SIG-M5 treated with dmso at 0.1 percent for 504 hours (cell line): ENCODE results near the gene RAP1GDS1.
"Not testable (repeated sequence)": the region's sequence is repeated elsewhere in the genome, so short reads cannot be mapped to it uniquely, and the experiment has no call there.

Source experiments
- DNase-seq: peaks from one replicate; lab custom pipeline; 2025; ENCODE audit not compliant: unreplicated experiment; lab: John Stamatoyannopoulos, UW

RAP1GDS1 gene

GRCh38 chr4:98288671-98289070 lies 27.5 kb downstream of the RAP1GDS1 start:
- not testable (repeated sequence) for DNase-seq

GRCh38 chr4:98289375-98289774 lies 28.2 kb downstream of the RAP1GDS1 start:
- DNase-seq: no peak

- DNase-seq: no peak
Measured at GRCh38 chr4:98290511-98290910, 29.3 kb downstream of the RAP1GDS1 start.

GRCh38 chr4:98293104-98293887 lies 32.1 kb downstream of the RAP1GDS1 start:
- no peak for DNase-seq

GRCh38 chr4:98298022-98298421 lies 36.8 kb downstream of the RAP1GDS1 start:
- DNase-seq: no peak

- DNase-seq: no peak
Measured at GRCh38 chr4:98300706-98301105, 39.5 kb downstream of the RAP1GDS1 start.

DNA sequence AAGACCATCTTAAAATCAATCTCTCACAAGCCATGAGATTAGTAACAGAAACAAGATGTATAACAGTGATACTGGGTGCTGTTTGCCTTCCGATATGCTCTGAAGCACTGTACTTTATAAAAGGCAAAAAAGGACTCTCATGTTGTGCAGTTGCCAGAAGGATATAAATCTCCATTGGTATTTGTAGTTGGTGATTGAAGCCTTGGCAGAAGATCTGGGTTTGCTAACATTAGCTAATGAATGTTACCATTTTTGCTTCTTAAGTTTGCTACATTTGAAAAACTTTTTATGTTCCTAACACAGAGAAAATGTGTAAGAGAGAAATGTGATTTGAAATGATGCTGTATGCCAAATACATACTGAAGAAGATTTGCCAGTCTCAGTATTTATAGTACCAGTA lies 44.4 kb downstream of the RAP1GDS1 start:
- no peak for DNase-seq

- no peak for DNase-seq
Measured at GRCh38 chr4:98310867-98311266, 49.7 kb downstream of the RAP1GDS1 start.

DNA sequence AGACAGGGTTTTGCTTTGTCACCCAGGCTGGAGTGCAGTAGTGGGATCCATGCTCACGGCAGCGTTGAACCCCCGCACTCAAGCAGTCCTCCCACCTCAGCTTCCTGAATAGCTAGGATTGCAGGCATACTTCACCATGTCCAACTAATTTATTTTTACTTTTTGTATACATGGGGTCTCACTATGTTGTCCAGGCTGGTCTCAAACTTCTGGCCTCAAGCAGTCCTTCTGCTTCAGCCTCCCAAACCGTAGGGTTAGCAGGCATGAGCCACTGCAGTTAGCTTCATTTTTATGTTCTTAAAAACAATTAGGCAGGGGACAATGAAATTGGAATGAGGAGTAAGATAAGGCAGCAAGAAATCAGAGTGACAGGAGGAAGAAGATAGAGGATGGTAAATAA lies 50.5 kb downstream of the RAP1GDS1 start:
- DNase-seq: no peak

GRCh38 chr4:98314791-98315565 lies 53.8 kb downstream of the RAP1GDS1 start:
- no peak for DNase-seq

DNA sequence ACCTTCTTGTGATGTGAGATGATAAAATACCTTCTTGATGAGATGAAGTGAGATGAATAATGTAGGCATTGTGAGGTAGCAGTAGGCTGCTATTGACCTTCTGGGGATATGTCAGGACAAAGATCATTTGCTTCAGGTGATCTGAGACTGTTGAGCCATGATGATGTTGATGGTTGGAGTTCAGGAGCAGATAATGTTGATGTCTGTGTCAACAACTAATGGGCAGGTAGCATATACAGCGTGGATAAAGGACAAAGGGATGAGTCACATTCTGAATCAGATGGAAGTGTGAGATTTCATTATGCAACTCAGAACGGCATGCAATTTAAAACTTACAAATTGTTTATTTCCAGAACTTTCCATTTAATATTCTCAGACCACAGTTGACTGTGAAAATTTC lies 57.3 kb downstream of the RAP1GDS1 start:
- DNase-seq: no peak

- DNase-seq: no peak
Measured at GRCh38 chr4:98319021-98319420, 57.8 kb downstream of the RAP1GDS1 start.

DNA sequence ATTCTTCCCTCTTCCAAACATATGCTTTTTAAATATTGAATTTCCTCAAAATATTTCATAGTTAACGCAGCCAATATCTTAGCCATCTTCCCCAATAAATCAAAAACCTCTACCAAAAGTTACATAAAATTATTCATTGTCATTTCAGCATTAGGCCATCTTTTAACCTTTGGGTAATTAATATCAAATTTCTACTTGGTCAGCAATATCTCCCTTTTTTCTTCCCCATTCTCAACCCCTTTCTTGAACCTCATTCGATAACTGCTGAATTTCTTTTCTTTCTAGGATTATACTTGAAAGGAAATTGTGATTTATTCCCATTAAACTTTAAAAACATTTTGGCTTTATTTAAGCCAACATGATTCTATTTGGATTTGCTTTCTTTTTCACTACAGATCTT lies 65.0 kb downstream of the RAP1GDS1 start:
- no peak for DNase-seq

- DNase-seq: no peak
Measured at GRCh38 chr4:98327694-98328093, 66.5 kb downstream of the RAP1GDS1 start.

GRCh38 chr4:98329879-98330640 lies 68.9 kb downstream of the RAP1GDS1 start:
- not testable (repeated sequence) for DNase-seq

DNA sequence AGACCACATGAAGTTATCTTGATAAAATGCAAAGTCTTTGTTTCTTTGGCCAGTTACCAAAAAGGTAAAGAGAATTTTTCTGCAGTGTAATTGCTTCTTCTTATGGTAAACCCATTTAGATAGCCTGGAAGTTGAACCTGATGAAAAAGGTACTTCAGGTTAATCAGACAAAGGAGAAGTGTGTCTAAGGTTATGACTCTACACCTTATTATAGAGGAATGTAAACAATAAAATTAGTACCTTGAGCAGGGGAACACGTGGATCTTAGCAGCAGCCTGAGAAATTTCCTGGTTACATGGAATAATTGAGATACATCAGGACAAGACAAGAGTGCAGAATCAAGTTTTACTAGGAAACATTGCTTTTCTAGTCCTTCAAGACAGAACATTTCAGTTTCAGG lies 70.8 kb downstream of the RAP1GDS1 start:
- no peak for DNase-seq

DNA sequence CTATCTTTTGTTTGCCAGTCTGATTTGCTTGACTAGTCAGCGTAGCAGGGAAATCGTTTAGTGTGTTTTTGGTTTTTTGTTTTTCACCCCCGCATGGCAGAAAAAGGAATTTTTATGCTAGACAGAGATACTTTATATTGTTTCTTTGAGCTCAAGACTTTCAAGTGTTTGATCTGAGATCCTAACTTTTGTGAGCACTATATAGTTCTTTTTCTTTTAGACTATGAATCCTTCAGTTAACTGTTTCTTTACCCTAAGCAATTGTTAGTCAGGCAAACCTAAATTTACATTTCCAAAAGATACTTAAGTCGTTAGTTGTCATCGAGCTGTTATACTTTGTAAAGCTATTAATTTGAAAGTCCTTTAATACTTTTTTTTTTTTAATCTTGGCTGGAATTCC lies 73.3 kb downstream of the RAP1GDS1 start:
- DNase-seq: no peak

DNA sequence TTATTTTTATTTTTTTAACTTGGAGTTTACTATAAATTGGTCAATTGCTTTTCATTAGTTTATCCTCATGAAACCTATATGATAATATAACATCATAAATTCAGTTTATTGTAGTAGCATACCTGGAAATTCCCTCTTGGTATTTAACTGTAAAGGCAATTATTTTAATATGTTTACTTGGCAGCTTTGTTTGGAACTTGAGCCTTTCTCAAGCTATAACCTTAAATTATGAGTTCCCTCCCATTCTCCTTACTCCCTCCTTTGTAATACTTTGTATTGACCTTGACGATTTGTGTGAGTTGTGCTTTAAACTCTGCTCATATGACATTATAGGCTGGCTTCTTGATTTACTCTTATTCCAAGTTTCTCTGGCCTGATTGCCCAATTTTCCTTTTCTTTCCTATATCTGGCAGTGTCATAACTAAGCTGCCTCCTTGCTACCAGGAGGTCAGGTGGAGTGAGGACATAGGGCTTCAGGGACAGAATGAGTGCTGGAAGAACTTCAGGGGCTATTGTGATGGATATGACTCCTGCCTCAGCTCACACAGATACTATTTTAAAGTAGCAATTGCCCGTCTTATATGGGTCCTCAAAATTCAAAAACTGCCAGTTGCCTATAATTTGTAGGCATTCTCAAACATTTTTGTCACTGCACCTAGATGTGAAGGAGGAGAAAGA lies 77.7 kb downstream of the RAP1GDS1 start:
- no peak for DNase-seq

GRCh38 chr4:98341309-98341708 lies 80.1 kb downstream of the RAP1GDS1 start:
- DNase-seq: no peak

DNA sequence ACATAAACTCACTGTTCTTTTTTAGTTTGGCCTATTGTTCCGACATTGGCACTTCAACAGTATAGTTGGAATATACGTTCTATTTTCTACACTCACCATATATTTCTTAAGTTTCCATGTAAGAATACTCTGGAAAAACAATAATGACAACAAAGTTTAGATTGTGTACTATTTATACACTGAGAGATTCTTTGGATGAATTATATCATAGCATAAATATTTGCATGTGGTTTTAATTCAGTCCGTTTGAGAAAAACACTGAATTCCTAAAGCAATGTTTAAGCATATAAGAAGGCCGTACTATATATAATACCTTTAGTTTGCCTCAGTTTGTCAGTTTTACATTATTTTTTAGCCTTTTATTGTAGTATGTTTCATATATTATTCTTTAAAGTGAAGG lies 82.4 kb downstream of the RAP1GDS1 start:
- DNase-seq: no peak

DNA sequence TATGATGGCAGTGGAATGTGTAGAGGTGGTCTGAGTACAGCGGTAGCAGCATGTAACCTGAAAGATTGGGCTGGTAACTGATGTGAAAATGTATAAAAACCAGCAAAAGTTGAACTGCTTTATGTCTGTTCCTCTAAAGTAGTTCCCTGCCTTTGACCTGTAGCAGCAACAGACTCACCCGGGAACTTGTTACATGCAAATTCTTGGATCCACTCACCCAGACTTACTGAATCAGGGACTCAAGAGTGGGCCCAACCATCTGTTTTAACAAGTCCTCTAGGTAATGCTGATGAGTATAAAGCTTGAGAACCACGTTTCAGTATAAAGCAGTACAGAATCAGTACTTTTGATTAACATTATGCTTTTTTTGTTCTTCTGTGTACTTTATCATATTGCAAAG lies 84.7 kb downstream of the RAP1GDS1 start:
- DNase-seq: no peak
